GM12864 (cell line): ENCODE results near the gene PLCG2.

ENCODE experiments used
- DNase-seq: peaks from one replicate; pipeline ENCODE4 v3.0.0-alpha.2; 2011; ENCODE audit warnings: low read depth
- H3K4me3 ChIP-seq: 2 replicates; pipeline ENCODE4 v1.5.1; 2011; ENCODE audit warnings: mild to moderate bottlenecking, low read depth, low read length, control low read depth
- CTCF ChIP-seq: IDR thresholded peaks from 2 replicates; pipeline ENCODE4 v1.5.1; 2011; ENCODE audit warnings: low read depth, mild to moderate bottlenecking, moderate library complexity, low read length, control low read depth, inconsistent platforms; ENCODE audit errors: missing control alignments

The PLCG2 gene

DNA sequence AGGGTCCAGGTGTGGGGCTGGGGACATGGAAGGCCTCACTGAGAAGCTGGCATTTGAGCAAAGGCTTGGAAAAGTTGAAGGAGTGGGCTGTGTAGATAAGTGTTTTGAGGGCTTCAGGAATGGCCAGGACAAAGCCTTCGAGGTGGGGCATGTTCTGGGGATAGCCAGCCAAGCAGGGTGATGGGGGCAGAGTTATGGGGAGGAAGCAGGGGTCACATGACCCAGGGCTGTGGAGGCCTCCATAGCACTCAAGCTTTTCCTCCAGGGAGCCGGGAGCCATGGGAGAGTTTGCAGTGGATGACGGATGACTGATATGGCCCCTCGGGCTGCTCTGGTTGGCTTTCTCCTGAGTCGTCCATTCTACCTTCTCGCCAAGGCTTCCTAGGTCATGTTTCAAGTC is 27.6 kb downstream of the PLCG2 start:
- DNase-seq: no peak
- no peak overlapping the region for H3K4me3 ChIP-seq
- no peak for TF ChIP-seq CTCF

- TF ChIP-seq CTCF: no peak
These were observed 28.8 kb downstream of the PLCG2 start for GRCh38 chr16:81807767-81808358.

GRCh38 chr16:81808933-81809480 is 29.9 kb downstream of the PLCG2 start:
- TF ChIP-seq CTCF: no peak
- peak; percentile 98 for DNase-seq
- H3K4me3 ChIP-seq: peak overlapping the region; percentile 19; the same call in 1 of the 2 replicates

More at GRCh38 chr16:81807767-81808358, 28.8 kb downstream of the PLCG2 start:
- H3K4me3 ChIP-seq: no peak overlapping the region
- no peak for DNase-seq

GRCh38 chr16:81809567-81809966 is 30.5 kb downstream of the PLCG2 start:
- H3K4me3 ChIP-seq: peak overlapping the region; percentile 19; the same call in 1 of the 2 replicates
- no peak for DNase-seq
- TF ChIP-seq CTCF: no peak

DNA sequence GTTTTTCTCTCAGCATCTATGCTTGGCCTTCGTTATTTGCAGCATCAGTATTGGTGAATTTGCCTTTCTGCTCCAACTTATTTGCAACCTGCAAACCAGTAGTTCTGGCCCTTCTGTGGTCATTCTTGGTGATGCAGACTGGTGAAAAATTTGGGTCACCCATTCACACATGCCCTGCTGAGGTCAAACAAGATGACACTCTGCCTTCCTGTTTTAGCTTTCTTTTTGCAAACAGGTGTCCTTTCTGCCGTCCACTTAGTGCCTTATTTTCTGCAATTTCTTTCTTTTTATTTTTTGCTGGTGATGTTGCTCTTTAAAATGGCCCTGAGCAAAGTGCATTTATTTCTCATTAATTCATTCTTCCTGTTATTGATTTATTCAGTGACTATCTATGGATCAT is 31.3 kb downstream of the PLCG2 start:
- H3K4me3 ChIP-seq: peak overlapping the region; percentile 19; the same call in 1 of the 2 replicates
- no peak for DNase-seq
- TF ChIP-seq CTCF: peak; percentile 10

DNA sequence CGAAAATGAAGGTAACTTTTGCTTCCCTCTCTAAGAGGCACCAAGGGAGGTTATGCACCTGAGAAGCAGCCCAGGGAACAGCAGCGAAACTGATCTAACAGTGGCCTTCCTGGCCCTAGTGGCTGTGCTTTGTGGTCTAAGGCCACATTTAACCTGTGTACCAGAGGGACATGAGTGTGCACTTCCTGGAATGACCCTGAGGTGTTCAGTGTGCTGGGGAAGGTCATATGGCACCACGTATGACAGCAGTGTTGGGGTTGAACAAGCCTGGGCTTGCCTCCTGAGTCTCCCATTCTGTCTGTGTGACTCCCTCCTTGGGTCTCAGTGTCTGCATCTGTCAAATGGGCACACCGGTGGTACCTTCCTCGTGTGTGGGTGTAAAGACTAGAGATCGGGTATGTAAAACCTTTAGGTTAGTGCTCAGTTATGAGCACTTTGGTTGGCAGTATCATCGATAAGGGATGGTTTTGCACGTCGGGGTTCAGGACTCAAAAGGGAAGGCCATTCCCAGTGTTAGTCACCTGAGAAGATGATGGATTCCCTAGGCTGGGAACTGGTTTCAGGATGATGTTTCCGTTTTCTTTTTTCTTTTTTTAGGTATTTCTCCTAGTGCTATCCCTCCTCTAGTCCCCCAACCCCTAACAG is 31.9 kb downstream of the PLCG2 start:
- peak; percentile 85 for DNase-seq
- TF ChIP-seq CTCF: no peak
- peak overlapping the region; percentile 37 for H3K4me3 ChIP-seq
